ENCODE measurements around the gene MORN1.

- TF ChIP-seq REST (IDR thresholded peaks at IDR 0.05; ENCODE audit: insufficient replicate concordance, low read depth) (no peak), POLR2AphosphoS5 (IDR thresholded peaks at IDR 0.05; ENCODE audit: low read depth) (no peak), CTCF (IDR thresholded peaks at IDR 0.05; ENCODE audit: insufficient read depth, low read length) (no peak), GABPA (IDR thresholded peaks at IDR 0.05; ENCODE audit: low read depth) (no peak)
These were observed 66.6 kb downstream of the MORN1 start for GRCh38 chr1:2324553-2325366.

Measured in HL-60 (cell line).